ENCODE data around the gene KITLG.

DNA sequence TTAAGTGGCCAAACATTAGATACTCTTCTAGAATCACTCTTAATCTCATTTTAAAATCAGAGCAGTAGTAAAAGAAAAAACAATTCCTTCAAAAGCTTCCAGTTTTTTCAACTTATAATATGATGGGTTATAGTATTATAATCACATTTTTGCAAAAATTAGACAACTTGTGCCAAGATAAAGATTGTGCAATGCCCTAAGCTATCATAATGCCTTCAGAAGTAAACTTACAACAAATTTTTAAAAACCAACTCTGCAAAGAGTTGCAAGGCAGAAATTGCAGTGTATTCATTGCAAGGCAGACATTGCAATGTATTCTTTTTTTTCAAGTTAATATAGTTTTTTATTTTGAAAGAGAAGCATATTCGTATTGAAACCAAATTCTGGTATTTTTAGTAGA lies 47.2 kb upstream of the KITLG start:
- TF ChIP-seq CTCF (conservative IDR thresholded peaks at IDR 0.05; ENCODE audit: low read depth, low read length) (no peak), EZH2 (IDR thresholded peaks at IDR 0.05; ENCODE audit: borderline replicate concordance, low read depth, low read length, poor library complexity, severe bottlenecking) (no peak)
